ENCODE data around the gene DOHH.
"Not testable (repeated sequence)": the region's sequence is repeated elsewhere in the genome, so short reads cannot be mapped to it uniquely, and the experiment has no call there.

Gene DOHH

GRCh38 chr19:3450796-3451411 lies 49.6 kb downstream of the DOHH start:
- peak; percentile 82 for DNase-seq (ENCODE audit: low read depth, low spot score)
- H3K27ac ChIP-seq: peak overlapping the region; percentile 89

- no peak overlapping the region for H3K27ac ChIP-seq
- DNase-seq (ENCODE audit: low read depth, low spot score): no peak
Observed at GRCh38 chr19:3448616-3449334, 51.7 kb downstream of the DOHH start.

- not testable (repeated sequence) for DNase-seq (ENCODE audit: low read depth, low spot score); H3K27ac ChIP-seq
Observed at GRCh38 chr19:3446657-3447056, 53.8 kb downstream of the DOHH start.

- no peak for DNase-seq (ENCODE audit: low read depth, low spot score)
- H3K27ac ChIP-seq: no peak overlapping the region
Observed at GRCh38 chr19:3444695-3445234, 55.7 kb downstream of the DOHH start.

DNA sequence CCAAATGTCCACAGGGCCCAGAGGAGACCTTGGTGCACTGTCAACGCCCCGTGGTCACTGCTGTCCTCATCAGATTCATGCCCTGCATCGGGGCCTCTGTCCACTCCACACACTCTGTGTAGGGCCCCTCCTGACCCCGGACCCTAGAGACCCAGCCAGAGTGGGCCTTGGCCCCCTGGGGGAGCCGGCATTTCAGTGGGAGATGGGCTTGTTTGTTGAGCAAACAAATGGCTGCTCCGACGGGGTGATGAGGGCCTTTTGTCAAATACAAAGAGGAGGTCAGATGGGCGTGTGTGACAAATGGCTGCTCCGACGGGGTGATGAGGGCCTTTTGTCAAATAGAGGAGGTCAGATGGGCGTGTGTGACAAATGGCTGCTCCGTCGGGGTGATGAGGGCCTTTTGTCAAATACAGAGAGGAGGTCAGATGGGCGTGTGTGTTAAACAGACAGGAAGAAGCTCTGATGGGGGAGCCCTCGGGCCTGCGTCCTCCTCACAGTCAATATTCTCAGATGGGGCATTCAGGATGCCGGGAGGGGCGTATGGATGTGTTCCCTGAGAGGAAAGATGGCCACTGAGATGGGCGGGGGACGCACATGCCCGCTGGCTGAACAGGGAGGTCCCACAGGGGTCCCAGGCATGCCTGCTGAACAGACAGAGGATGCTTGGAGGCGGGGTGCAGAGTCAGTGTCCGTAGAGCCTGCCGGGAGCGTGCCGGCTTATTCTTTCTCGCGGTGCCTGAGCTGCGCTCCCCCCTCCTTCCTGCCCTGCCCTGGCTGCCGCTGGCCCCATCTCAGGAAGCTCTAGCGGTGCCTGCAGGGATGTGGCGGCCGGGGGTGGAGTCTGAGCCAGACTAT lies 56.4 kb downstream of the DOHH start:
- H3K27ac ChIP-seq: no peak overlapping the region
- DNase-seq (ENCODE audit: low read depth, low spot score): no peak

GRCh38 chr19:3442487-3443071 lies 57.9 kb downstream of the DOHH start:
- no peak for DNase-seq (ENCODE audit: low read depth, low spot score)
- no peak overlapping the region for H3K27ac ChIP-seq

DNA sequence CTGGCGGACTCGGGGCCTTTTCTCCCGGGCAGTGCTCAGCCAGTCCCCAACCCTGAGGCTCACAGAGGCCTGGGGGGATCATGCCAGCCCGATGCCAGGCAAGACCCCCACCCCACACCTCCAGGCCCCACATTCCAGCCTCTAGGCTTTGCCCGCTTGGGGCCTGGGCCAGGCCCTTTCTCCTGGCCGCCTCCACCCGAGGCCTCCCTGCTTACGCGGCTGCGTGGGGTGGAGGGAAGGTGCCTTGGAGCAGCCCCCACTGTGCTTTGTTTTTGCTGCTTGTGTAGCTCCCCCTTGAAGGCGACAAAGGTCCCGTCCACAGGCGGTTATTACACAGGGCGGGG lies 58.5 kb downstream of the DOHH start:
- DNase-seq (ENCODE audit: low read depth, low spot score): no peak
- H3K27ac ChIP-seq: no peak overlapping the region

DNA sequence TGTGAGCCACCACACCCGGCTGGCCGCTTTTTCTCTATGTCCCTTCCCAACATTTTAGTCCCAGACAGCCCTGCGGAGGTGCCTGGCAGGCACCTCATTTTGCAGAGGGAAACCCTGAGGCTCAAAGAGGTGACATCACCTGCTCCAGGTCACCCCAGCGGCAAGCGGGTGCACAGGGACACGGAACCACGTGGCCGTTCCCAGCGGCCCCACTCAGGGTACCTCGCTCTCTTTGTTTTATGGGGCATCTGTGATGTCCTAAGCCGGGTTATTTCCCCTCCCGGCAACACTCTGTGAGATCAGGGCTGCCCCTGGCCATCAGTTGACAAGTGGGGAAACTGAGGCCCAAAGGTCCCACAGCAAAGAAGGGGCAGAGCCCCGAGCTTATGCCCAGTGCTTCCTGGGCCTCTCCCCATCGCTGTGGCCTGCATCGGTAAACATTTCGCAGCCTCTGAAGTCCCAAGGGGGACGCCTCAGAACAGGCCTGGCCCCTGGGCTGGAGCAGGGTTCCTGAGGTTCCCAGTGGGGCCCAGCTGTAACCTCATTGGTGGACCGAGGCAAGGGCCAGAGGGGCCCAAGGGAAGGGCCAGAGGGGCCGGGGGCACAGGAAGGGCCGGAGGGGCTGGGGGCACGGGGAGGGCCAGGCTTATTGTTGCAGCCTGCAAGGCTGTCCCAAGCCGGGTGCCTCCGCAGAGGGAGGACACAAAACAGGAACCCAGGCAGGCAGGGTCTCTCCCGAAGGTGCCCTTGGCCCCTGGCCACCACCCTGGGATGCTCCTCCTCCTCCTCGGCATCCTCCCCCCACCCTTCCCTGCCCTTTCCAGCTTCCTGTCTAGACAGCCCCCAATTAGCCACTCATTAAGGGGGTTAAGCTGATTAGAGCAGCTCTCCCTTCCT lies 59.1 kb downstream of the DOHH start:
- H3K27ac ChIP-seq: no peak overlapping the region
- no peak for DNase-seq (ENCODE audit: low read depth, low spot score)

Measured in epithelial cell of prostate (primary cell).